ENCODE data around the gene UBTD1.
"Not testable (repeated sequence)": the region's sequence is repeated elsewhere in the genome, so short reads cannot be mapped to it uniquely, and the experiment has no call there.

The UBTD1 gene

DNA sequence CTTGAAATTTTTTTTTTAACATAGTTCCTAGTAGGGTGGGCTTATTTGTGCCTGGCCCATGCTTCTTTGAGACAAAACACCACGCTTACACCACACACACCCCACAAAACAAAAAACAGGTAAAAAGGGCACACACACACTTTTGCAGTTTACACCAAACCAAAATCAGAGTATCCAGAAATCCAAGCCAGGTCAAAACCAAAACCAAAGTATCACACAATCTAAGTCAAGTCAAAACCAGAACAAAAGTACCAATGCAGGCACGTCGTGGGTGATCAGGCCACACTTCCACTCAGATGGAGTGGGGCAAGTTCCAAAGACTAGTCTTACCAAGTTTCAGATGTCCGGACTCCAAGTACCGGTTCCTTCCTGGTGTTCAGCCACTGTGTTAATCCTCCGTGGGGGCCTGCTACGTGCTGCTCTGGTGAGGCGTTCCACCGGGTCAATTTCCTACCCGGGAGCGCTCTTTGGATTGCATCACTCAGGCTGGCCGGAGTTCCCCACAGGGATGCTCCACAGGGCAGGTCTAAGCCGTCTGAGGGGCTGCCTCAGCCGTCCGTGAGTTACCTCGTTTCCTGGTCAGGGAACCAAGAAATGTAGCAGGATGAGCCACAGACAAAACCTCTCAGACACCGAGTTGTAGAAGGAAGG lies 62.1 kb downstream of the UBTD1 start:
- not testable (repeated sequence) for DNase-seq (ENCODE audit: low read depth in 2 of 3, low spot score in 1 of 3)

DNA sequence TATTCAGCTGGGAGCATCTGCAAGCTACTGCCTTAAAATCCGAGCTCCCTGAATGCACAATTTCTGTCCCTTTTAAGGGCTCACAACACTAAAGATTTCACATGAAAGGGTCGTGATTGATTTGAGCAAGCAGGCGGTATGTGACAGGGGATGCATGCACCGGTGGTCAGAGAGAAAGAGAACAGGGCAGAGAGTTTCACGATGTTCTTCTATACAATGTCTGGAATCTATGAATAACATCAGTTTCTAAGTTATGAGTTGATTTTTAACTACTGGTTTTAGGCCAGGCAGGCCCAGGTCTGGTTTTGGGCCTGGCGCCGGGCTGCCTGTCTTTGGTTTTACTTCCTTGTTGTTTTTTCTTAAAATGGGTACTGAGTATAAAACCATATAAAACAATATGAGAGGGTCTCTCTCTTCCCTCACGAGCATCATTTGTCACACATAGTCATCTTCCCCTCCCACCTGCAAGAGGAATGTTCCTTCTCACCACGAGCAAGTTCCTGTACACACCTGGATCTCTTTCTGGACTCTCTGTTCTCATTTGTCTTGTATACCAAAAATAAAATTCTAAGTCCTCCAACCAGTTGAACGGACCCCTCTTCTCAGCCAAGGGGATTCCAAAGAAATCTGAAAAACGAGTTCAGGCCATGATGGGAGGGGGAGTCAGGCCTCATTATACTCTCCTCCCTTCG lies 62.8 kb downstream of the UBTD1 start:
- not testable (repeated sequence) for DNase-seq (ENCODE audit: low read depth in 2 of 3, low spot score in 1 of 3)

DNA sequence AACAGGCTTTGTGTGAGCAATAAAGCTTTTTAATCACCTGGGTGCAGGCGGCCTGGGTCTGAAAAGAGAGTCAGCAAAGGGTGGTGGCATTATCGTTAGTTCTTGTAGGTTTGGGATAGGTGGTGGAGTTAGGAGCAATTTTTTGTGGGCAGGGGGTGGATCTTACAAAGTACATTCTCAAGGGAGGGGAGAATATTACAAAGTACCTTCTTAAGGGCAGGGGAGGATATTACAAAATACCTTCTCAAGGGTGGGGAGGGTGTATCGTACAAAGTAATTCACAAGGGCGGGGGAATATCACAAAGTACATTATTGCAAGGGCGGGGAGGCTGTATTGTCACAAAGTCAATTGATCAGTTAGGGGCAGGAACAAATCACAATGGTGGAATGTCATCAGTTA lies 63.6 kb downstream of the UBTD1 start:
- DNase-seq (ENCODE audit: low read depth in 2 of 3, low spot score in 1 of 3), result not testable (repeated sequence)

DNA sequence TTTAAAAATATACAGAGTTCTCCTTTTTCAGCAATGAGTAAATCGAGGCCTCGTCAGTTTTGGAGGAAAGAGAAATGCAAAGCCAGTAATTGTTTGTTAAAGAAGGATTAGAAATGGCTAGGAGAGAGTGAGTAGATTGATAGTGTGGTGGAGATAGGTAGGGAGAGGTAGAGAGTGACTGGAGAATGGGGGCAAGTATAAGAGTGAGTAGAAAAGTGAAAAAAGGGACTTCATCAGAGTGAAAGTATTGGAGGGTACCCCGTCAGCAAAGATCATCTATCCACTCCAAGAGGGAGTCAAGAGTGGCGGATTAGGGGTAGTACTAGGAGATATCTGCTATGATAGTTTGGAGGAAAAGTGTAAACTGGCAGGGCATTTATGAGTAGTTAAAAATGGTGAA lies 64.6 kb downstream of the UBTD1 start:
- DNase-seq (ENCODE audit: low read depth in 2 of 3, low spot score in 1 of 3), result no peak

DNA sequence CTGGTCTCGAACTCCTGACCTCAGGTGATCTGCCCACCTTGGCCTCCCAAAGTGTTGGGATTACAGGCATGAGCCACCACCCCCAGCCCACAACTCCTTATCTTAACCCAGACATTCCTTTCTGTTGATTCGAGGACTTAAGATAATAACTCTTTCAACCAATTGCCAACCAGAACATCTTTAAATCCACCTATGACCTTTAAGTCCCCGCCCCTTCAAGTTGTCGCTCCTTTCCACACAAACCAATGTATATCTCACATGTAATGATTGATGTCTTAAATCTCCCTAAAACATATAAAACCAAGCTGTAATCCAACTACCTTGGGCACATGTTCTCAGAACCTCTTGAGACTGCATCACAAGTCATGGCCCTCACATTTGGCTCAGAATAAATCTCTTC lies 66.1 kb downstream of the UBTD1 start:
- DNase-seq (ENCODE audit: low read depth in 2 of 3, low spot score in 1 of 3), result no peak

DNA sequence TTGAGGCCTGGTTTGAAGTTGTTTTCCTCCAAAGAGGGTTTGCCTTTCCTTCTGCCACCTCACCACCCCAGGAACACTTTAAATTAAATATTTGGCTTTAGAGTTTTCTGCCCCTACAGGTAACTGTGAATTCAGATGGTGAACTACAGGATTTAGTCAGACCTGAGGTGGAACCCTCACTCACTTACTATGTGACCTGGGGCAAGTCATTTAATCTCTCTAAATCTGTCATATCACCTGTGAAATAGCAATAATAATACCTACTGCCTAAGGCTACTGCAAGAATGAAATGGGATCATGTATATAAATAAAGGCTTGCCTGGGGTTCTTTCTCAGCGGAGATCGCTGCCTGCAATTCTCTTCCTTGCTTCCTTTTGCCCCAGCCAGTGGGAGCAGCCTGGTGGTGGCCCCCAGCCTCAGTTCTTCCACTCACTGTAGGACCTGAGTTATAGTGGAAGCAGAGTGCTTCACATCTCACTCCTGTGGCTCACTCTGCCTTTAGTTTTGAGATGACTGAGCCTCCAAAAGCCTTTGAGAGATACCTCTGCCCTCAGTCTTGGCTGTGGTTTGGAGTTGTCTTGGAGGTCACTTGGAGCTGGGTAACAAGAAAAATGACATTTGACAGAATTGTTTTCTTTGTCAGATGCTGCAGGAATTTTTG lies 67.7 kb downstream of the UBTD1 start:
- DNase-seq (ENCODE audit: low read depth in 2 of 3, low spot score in 1 of 3), result no peak

DNA sequence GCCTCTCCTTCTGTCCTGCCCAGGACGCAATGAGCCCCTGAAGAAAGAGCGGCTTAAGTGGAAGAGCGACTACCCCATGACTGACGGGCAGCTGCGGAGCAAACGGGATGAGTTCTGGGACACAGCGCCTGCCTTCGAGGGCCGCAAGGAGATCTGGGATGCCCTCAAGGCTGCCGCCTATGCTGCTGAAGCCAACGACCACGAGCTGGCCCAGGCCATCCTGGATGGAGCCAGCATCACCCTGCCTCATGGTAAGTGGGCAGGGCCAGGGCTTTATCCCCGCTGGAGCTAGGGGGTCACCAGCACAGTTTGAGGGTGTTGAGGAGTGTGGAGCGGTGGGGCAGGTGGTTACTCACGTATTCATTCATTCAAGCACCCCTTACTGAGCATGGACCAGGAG lies 69.2 kb downstream of the UBTD1 start:
- no peak for DNase-seq (ENCODE audit: low read depth in 2 of 3, low spot score in 1 of 3)

DNA sequence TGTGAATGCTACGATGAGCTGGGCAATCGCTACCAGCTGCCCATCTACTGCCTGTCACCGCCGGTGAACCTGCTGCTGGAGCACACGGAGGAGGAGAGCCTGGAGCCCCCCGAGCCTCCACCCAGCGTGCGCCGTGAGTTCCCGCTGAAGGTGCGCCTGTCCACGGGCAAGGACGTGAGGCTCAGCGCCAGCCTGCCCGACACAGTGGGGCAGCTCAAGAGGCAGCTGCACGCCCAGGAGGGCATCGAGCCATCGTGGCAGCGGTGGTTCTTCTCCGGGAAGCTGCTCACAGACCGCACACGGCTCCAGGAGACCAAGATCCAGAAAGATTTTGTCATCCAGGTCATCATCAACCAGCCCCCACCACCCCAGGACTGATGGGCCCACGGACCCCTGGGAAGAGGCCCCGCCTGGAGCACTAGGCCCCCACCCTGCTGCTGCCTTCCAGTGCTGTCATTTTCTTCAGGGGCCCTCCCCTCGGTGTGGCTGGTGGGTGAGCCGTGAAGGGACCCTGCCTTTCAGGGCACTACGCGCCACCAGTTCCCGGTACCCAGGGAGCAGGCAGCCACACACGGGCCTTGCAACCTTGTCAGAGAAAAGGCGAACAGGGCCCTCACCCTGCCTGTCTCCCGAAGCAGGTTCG lies 71.5 kb downstream of the UBTD1 start:
- DNase-seq (ENCODE audit: low read depth in 2 of 3, low spot score in 1 of 3), result no peak

DNA sequence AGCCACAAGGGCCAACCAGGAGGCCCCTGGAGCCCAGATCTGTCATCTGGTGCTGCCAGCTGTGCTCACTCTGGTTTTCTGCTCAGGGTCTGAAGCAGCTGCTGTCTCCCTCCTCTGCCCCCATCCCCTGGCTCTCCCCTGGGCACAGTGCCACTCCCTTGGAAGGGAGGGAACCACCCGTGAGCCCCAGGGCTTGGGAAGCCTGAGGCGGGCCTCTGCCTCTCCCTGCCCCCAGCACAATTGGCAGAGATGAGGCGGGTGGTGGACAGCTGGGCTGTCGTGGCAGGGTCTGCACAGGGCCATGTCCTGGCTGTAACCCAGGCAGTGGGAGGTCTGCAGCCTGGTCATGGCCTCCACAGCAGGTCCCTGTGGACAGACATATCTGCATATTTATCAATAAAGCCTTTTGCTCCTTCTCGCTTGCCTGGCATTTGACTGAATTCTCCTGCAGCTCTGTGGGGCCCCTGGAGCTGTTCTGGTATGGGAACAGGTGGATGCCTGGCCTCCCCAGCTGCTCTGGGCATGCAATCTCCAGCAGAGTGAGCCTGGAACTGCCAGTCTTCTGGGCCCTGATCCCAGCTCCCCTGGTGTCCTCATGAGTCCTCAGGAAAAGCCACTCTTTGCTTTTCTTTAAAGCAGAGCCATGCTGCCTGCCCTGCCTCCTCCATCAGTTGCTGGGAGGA lies 72.2 kb downstream of the UBTD1 start:
- no peak for DNase-seq (ENCODE audit: low read depth in 2 of 3, low spot score in 1 of 3)

DNA sequence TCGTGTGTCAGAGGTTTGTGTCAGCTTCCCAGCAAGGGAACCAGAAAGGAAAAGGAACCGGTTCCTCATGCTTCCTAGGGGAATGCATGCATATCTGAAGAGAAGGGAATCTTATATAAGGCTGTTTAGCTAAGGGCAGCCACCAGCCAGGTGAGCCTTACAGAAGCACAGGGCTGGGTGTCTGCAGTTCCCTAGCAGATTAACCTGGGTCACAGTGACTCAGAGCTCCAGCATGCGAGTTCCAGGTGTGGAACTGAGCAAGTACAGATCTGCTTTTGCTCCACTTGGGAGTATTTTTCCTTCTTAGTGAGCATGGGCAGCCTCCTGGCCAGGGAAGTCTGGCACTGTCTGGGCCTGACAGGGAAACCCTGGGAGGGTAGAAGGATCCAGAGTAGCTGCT lies 72.9 kb downstream of the UBTD1 start:
- no peak for DNase-seq (ENCODE audit: low read depth in 2 of 3, low spot score in 1 of 3)

DNA sequence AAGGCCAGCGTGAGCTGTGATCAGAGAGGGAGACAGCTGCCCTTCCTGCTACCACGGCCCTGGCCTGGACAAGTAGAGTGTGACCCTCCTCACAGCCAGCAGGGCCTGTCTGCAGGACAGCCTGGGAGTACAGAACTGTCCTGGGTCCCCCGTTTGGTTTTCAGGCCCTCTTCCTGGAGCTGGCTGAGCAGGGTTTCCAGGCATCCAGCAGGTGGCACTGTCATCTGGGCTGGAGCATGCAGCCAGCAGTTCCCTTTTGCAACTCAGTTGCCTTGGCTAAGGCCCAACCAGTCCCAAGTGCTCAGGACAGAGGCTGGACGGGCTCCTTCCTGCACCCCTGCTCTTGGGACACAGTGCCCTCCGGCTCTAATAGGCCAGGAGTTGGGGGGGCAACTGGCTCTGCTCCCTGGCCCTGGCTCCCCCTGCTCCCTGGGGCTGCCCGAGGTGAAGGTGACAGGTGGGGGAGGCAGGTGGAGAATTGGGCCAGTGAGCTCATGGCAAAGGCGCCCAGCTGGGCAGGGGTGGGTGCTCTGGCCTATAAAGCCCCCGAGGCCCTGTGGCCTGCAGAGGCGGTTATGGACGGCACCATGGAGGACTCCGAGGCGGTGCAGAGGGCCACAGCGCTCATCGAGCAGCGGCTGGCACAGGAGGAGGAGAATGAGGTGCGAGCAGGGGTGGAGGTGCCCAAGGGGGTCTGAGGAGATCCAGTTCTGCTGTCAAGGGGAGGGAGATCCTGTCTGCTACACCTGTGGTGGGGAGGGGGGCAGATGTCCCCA lies 73.7 kb downstream of the UBTD1 start, which contains the start of gene ANKRD2:
Gene ANKRD2 (plus strand): TSS at position 566 of the 776 bp plus-strand sequence. CDS start 10 bp downstream, at position 576.
- peak; percentile 31 to 54 (median 43) for DNase-seq (ENCODE audit: low read depth in 2 of 3, low spot score in 1 of 3)

DNA sequence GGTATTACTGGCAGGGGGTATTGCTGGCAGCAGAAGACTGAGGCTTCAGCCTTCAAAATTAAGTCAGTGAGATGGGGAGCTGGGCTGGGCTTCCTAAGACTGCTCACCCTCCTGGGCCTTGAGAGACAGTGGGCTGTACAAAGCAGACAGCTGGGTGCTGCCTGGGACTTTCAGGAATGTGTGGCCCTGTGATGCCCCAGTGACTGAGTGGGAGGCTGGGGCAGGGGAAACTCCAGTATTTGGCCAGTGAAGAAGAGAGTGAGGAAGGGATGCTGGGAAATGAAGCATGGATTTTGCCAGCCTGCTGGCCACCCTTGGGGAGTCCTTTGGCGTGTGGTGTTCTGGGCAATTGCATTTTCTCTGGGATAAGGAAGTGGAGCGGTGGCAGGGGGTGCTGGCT lies 74.3 kb downstream of the UBTD1 start:
- no peak for DNase-seq (ENCODE audit: low read depth in 2 of 3, low spot score in 1 of 3)

DNA sequence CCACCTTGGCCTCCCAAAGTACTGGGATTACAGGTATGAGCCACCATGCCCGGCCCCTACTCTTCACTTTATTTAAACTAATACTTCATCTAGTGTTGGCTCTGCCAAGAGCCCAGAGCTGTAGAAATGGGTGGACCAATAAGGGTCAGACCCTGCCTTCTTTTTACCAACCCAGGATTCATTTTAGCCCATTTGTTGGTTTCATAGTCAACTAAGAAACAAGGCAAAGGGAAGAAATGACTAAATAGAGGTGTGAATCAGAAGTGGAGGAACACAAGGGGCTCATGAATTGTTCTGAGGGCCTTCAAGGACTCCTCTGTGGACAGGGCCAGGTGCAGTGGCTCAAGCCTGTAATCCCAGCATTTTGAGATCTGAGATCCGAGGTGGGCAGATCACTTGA lies 74.9 kb downstream of the UBTD1 start:
- DNase-seq (ENCODE audit: low read depth in 2 of 3, low spot score in 1 of 3), result no peak

DNA sequence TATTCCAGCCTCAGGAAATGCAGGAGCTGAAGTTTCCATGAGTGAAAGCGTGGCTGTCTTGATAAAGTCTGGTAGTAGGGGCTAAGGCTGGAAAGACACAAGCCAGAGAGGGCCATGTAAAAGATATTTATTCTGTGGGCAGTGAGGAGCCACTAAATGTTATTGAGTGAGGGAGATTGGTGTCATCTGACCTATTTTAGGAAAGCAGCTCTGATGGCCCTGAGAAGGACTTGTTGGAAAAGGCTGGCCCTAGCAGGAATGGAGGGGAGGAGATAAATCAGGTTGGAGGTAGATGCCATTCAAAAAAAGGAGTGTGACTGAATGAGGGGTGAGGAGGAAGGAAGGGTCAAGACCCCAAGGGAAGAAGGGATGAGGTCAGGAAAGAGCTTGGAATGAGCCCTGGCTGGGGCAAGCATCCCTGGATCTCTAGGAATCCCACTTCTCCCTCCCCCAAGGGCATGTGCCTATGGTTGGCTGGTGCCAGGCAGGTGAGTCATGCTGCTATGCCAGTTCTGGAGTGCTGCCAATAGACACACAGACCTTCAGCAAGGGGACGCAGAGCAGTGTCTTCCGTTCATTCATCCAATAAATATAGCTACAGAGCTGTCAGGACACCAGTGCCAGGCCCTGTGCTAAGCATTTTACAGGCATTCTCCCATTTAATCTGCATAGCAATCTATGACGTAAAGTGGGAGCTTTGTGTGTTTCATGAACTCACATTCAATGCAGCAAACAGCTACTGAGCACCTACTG lies 75.8 kb downstream of the UBTD1 start:
- no peak for DNase-seq (ENCODE audit: low read depth in 2 of 3, low spot score in 1 of 3)

DNA sequence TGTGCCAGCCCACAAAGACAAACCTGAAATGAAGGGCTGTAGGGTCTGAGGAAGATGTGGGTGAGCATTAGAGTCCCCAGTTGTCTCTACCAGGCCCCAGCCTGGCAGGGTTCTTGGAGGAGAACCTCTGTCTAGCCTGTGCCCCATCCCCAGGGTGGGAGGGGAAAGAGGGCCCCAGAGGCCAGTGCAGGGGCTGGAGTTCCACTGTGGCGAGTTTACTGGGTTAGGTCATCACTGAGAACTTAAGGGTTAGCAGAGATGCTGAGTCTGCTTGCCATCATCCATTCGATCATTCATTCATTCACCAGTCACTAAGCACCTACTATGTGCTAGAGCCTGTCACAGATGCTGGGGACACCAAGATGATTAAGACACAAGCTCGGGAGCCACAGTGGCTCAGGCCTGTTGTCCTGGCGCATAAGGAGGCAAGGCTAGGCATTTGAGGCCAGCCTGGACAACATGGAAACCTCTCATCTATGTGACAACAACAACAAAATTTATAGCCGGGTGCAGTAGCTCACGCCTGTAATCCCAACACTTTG lies 76.5 kb downstream of the UBTD1 start:
- no peak for DNase-seq (ENCODE audit: low read depth in 2 of 3, low spot score in 1 of 3)

DNA sequence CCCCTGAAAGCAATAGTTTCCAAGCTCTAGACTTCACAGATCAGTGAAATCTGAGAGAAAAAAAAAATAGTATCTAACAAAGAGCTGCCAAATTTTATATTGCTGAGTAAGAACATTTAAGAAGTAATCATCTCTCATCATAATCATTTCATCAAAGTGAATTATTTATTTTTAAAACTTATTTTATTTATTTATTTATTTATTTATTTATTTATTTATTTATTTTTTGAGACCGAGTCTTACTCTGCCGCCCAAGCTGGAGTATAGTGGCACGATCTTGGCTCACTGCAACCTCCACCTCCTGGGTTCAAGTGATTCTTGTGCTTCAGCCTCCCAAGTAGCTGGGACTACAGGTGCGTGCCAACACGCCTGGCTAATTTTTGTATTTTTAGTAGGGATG lies 77.8 kb downstream of the UBTD1 start:
- DNase-seq (ENCODE audit: low read depth in 2 of 3, low spot score in 1 of 3), result not testable (repeated sequence)

DNA sequence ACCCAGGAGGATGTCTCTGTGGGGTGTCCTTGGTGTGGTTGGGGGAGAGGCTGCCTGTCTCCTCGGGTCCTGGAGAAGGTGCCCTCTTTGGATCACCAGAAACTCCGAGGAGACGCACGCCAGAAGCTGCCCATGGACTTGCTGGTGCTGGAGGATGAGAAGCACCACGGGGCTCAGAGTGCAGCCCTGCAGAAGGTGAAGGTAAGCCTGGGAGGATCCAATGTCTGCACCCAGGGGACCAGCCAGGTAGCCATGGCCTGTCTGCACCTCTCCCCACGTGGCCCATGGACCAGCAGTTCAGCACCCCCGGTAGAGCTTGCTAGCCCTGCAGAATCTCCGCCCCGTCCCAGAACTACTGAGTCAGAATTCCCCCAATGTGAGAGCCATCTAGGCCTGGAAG lies 79.0 kb downstream of the UBTD1 start:
- DNase-seq (ENCODE audit: low read depth in 2 of 3, low spot score in 1 of 3), result no peak

DNA sequence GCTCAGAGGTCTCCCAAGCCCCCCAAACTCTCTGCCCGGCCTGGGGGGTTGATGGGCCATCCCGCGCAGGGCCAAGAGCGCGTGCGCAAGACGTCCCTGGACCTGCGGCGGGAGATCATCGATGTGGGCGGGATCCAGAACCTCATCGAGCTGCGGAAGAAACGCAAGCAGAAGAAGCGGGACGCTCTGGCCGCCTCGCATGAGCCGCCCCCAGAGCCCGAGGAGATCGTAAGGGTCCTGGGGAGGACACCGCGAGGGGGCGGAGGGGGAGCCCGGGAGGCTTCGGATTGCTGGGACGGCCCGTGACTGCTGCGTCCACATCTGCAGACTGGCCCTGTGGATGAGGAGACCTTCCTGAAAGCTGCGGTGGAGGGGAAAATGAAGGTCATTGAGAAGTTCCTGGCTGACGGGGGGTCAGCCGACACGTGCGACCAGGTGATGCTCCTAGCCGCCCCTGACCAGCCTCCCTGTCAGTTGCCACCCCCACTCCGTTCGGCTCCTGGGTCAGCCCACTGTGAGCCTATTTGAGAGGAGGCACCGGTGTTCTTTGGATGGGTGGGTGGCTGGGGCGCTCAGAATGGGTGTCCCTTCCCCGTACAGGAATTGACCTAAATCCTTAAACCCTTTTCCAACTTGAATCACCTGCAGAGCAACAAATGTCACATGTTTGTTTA lies 79.6 kb downstream of the UBTD1 start:
- DNase-seq (ENCODE audit: low read depth in 2 of 3, low spot score in 1 of 3), result no peak

All from stimulated activated CD4-positive, alpha-beta T cell treated with anti-CD3 and anti-CD28 coated beads, Interleukin-12 subunit alpha, Interleukin-12 subunit beta, amount 100 ng/mL, for 48 hours (primary cell).